ENCODE results near the gene XYLT2.
A peak's percentile ranks its signal among the peaks of the same experiment; 100 is the strongest.

The XYLT2 gene

DNA sequence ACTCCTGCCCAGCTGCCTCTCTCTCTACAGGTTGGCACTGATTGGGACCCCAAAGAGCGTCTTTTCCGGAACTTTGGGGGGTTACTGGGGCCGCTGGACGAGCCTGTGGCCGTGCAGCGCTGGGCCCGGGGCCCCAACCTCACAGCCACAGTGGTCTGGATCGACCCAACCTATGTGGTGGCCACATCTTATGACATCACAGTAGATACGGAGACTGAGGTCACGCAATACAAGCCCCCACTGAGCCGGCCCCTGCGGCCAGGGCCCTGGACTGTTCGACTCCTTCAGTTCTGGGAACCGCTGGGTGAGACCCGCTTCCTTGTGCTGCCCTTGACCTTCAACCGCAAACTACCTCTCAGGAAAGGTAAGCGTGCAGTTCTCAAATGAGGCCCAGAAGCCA is 12.3 kb downstream of the XYLT2 start:
- H3K27me3 ChIP-seq (ENCODE audit: control insufficient read depth, insufficient read depth, low read length), result no peaks in the 10 kb centered on the region
- no peak overlapping the region for H3K9ac ChIP-seq (ENCODE audit: low read depth, low read length)
- no peak overlapping the region for H3K4me3 ChIP-seq (ENCODE audit: low read depth, low read length)
- no peaks in the 10 kb centered on the region for H3K9me3 ChIP-seq (ENCODE audit: control insufficient read depth, insufficient read depth, low read length)
- no peak overlapping the region for H3K27ac ChIP-seq (ENCODE audit: low read depth, low read length)
- peaks cover 8% of the 10 kb centered on the region for H3K4me1 ChIP-seq (ENCODE audit: control insufficient read depth, insufficient read depth, low read length)
- H3K36me3 ChIP-seq (ENCODE audit: control insufficient read depth, insufficient read depth, low read length), result peaks cover 72% of the 10 kb centered on the region

DNA sequence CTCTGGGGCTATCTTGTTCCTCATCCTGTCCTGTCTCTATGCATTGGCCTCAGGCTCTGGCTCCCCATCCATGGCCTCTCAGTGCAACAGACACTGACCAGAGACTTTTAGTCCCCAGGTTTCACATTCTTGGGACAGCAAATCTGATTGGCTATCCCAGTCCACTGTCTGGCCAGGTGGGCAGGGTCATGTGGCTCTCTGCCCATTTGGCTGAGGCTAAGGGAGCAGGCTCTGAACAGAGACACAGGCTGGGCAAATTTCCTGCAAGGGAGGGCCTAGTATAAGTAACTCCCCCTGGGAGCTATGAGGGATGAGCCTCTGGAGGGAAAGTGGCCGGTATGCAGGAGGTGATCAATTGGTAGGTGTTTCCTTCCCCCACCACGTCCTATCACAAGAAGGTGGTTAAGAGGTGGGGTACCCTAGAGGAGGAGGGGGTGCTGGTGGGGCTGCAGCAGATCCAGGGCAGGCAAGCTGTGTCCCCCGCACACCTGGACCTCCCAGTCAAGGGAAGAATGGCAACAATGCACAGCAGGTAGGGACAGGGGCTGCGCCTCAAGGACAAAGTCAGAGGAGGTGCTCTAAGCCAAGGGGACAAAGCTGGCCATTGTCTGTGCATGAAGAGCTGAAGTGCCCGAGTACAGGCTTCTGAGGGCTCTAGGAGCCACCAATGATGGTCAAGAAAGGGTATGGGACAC is 13.2 kb downstream of the XYLT2 start:
- Histone ChIP-seq H3K27me3 (ENCODE audit: control insufficient read depth, insufficient read depth, low read length) (no peaks in the 10 kb centered on the region), H3K36me3 (ENCODE audit: control insufficient read depth, insufficient read depth, low read length) (peaks cover 67% of the 10 kb centered on the region), H3K4me3 (ENCODE audit: low read depth, low read length) (no peak overlapping the region), H3K27ac (ENCODE audit: low read depth, low read length) (no peak overlapping the region), H3K9ac (ENCODE audit: low read depth, low read length) (no peak overlapping the region), H3K4me1 (ENCODE audit: control insufficient read depth, insufficient read depth, low read length) (peaks cover 16% of the 10 kb centered on the region), H3K9me3 (ENCODE audit: control insufficient read depth, insufficient read depth, low read length) (no peaks in the 10 kb centered on the region)

DNA sequence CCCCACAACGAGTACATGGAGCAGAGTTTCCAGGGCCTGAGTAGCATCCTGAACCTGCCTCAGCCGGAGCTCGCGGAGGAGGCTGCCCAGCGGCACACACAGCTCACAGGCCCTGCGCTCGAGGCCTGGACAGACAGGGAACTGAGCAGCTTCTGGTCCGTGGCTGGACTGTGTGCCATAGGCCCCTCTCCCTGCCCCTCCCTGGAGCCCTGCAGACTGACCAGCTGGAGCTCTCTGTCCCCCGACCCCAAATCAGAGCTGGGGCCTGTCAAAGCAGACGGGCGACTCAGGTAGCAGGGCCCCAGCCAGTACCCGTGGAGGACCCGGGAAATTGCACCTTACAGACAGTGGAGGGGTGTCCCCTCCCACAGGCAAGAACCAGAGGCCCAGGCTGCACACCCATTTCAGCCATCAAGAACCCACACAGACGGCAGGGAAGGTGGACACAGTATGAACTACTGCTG is 14.1 kb downstream of the XYLT2 start:
- H3K4me3 ChIP-seq (ENCODE audit: low read depth, low read length), result no peak overlapping the region
- no peaks in the 10 kb centered on the region for H3K27me3 ChIP-seq (ENCODE audit: control insufficient read depth, insufficient read depth, low read length)
- H3K9me3 ChIP-seq (ENCODE audit: control insufficient read depth, insufficient read depth, low read length), result no peaks in the 10 kb centered on the region
- no peak overlapping the region for H3K27ac ChIP-seq (ENCODE audit: low read depth, low read length)
- H3K36me3 ChIP-seq (ENCODE audit: control insufficient read depth, insufficient read depth, low read length), result peaks cover 58% of the 10 kb centered on the region
- no peak overlapping the region for H3K9ac ChIP-seq (ENCODE audit: low read depth, low read length)
- peaks cover 25% of the 10 kb centered on the region for H3K4me1 ChIP-seq (ENCODE audit: control insufficient read depth, insufficient read depth, low read length)

DNA sequence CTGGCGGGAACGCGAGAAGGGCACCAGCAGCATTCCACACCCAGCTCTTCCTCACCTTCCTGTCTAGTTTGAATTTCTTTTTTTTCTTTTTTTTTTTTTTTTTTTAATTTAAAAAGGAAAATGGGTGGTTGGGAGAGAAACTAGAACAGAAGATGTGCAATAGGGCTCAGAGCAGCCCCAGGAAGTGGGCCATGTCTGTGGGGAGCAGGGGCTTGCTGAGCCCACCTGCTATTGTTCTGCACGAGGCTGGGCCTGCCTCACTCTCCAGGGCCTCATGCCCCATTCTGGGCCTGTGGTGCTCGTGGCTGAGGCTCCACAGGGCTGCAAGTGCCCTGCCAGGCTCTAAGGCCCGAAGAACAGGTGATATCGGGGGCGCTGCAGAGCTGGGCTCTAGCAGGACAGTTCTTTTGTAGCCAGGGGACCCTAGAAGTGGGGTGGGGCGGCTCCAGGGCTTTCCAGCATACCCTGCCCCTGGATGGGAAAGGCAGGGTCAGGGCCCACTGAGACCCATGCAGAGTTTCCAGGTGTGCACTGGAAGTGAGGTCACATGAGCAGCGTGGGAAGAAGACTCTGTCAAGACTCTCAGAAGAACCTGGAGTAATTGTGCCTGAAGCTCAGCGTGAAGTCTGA is 14.7 kb downstream of the XYLT2 start:
- Histone ChIP-seq H3K9me3 (ENCODE audit: control insufficient read depth, insufficient read depth, low read length) (no peaks in the 10 kb centered on the region), H3K4me1 (ENCODE audit: control insufficient read depth, insufficient read depth, low read length) (peaks cover 30% of the 10 kb centered on the region), H3K4me3 (ENCODE audit: low read depth, low read length) (no peak overlapping the region), H3K27ac (ENCODE audit: low read depth, low read length) (no peak overlapping the region), H3K27me3 (ENCODE audit: control insufficient read depth, insufficient read depth, low read length) (no peaks in the 10 kb centered on the region), H3K36me3 (ENCODE audit: control insufficient read depth, insufficient read depth, low read length) (peaks cover 52% of the 10 kb centered on the region), H3K9ac (ENCODE audit: low read depth, low read length) (no peak overlapping the region)

DNA sequence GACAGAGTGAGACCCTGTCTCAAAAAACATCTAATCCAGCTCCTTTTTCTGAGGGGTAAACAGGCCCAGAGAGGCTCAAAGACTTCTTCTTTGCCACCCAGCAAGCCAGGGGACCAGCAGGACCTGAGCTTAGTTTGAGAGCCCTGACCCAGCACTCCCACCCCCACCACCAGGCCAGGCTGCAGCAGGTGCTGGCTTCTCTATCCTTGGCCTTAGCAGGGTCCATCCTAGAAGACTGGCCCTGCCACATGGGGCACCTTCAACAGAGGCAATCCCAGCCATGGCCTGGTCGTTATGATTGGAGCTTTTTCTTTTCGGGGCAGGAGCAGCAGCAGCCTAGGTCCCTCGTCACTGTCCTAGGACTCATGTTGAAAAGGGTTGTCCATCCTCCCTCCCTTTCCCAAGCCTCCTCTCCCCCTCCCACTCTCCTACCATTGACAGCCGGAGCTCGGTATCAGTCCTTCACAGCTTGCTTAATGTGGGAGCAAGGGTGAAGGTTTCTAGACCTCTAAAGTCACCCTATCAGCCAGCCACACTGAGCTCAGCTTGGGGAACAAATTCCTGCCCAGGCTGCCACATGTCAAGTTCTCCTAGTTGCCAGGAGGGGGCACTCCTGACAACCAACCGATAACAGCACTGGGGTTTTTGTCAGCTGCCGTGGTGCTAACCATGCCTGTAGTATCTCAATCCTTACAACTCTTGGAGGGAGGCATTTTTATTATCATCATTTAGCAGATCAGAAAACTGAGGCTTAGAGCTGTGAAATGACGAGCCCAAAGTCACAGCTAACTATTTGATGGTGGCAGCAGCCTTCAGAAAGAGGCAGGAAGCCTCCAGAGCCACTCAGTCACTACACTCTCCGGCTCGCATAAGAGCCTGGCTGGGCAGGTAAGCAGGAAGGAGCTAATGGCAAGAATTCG is 15.9 kb downstream of the XYLT2 start:
- peaks cover 33% of the 10 kb centered on the region for H3K4me1 ChIP-seq (ENCODE audit: control insufficient read depth, insufficient read depth, low read length)
- no peak overlapping the region for H3K9ac ChIP-seq (ENCODE audit: low read depth, low read length)
- no peaks in the 10 kb centered on the region for H3K9me3 ChIP-seq (ENCODE audit: control insufficient read depth, insufficient read depth, low read length)
- H3K27me3 ChIP-seq (ENCODE audit: control insufficient read depth, insufficient read depth, low read length), result no peaks in the 10 kb centered on the region
- peak overlapping the region; percentile 40 for H3K27ac ChIP-seq (ENCODE audit: low read depth, low read length)
- peaks cover 52% of the 10 kb centered on the region for H3K36me3 ChIP-seq (ENCODE audit: control insufficient read depth, insufficient read depth, low read length)
- no peak overlapping the region for H3K4me3 ChIP-seq (ENCODE audit: low read depth, low read length)

DNA sequence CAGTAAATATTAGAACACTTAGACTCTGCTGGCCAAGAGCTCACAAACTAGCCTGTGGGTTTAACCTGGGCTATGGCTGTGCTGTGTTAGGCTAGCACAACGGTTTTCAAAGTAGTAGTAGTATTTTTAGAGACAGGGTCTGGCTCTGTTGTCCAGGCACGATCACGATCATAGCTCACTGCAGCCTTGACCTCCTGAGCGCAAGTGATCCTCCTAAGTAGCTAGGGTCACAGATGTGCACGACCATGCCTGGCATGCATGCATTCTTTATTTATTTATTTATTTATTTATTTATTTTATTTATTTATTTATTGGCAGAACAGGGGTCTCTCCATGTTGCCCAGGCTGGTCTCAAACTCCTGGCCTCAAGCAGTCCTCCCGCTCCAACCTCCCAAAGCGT is 16.7 kb downstream of the XYLT2 start:
- Histone ChIP-seq H3K27me3 (ENCODE audit: control insufficient read depth, insufficient read depth, low read length) (no peaks in the 10 kb centered on the region), H3K9me3 (ENCODE audit: control insufficient read depth, insufficient read depth, low read length) (no peaks in the 10 kb centered on the region), H3K4me1 (ENCODE audit: control insufficient read depth, insufficient read depth, low read length) (peaks cover 33% of the 10 kb centered on the region), H3K9ac (ENCODE audit: low read depth, low read length) (no peak overlapping the region), H3K36me3 (ENCODE audit: control insufficient read depth, insufficient read depth, low read length) (peaks cover 55% of the 10 kb centered on the region), H3K27ac (ENCODE audit: low read depth, low read length) (no peak overlapping the region), H3K4me3 (ENCODE audit: low read depth, low read length) (no peak overlapping the region)

DNA sequence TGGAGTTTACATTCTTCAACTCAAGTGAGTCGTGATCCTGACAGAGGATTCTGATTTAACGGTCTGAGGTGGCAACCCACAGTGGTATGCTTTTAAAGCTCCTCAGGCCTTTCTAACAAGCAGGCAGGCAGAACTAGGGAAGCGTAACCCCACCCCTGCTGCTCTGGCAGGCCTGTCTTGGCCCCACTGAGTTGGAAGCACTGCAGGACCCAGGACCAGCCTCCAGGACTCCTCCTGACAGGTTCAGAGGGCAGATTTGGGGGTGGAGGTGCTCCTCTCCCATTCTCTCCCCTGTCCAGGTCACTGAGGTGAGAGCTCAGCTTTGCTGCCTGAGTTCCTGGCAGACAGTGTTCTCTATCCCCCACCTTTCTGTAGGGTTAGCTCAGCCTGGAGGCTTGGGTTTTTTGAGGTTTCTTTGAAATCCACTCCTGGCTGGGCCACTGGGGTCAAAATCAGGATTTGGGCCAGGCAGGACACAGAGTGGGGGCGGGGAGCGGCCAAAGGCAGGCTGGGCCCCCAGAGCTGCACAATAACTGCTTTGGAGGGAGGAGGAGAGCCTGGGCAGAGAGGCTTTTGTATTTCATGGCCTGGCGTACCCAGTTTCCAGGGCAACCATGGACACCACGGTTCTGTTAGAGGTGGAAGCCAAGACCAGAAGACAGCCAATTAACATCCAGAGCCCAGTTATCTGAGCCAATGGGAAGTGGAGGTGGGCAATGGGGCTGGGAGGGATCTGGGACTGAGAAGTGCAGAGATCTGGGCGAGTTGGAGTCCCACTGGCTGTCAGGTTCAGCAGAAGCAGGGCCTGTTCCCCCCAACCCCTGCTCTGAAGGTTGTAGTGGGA is 17.5 kb downstream of the XYLT2 start:
- H3K27ac ChIP-seq (ENCODE audit: low read depth, low read length), result peak overlapping the region; percentile 77
- peaks cover 33% of the 10 kb centered on the region for H3K4me1 ChIP-seq (ENCODE audit: control insufficient read depth, insufficient read depth, low read length)
- no peak overlapping the region for H3K9ac ChIP-seq (ENCODE audit: low read depth, low read length)
- H3K27me3 ChIP-seq (ENCODE audit: control insufficient read depth, insufficient read depth, low read length), result no peaks in the 10 kb centered on the region
- H3K36me3 ChIP-seq (ENCODE audit: control insufficient read depth, insufficient read depth, low read length), result peaks cover 55% of the 10 kb centered on the region
- H3K9me3 ChIP-seq (ENCODE audit: control insufficient read depth, insufficient read depth, low read length), result no peaks in the 10 kb centered on the region
- 0 out of 2 replicates have a peak overlapping the region, but pooled peaks have one; percentile 5 for H3K4me3 ChIP-seq (ENCODE audit: low read depth, low read length)

DNA sequence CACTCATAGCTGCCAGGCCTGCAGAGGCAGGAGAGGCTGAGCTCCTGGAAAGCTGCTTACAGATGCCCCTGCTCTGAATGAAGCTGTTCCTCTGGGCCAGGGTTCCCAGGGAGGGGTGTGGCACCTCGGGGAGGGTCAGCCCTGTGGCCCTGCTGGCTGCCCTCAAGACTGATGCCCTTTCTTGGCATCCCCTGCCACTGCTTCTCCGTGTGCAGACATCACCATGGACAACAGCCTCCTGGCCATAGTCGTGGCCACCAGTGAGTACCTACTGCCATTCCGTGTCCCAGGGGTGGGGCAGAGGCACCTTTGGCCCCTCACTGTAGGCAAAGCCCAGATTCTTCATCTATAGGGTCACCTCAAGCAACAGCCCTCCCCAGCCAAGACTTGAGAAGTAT is 18.1 kb downstream of the XYLT2 start:
- no peak overlapping the region for H3K4me3 ChIP-seq (ENCODE audit: low read depth, low read length)
- H3K27me3 ChIP-seq (ENCODE audit: control insufficient read depth, insufficient read depth, low read length), result no peaks in the 10 kb centered on the region
- peaks cover 55% of the 10 kb centered on the region for H3K36me3 ChIP-seq (ENCODE audit: control insufficient read depth, insufficient read depth, low read length)

DNA sequence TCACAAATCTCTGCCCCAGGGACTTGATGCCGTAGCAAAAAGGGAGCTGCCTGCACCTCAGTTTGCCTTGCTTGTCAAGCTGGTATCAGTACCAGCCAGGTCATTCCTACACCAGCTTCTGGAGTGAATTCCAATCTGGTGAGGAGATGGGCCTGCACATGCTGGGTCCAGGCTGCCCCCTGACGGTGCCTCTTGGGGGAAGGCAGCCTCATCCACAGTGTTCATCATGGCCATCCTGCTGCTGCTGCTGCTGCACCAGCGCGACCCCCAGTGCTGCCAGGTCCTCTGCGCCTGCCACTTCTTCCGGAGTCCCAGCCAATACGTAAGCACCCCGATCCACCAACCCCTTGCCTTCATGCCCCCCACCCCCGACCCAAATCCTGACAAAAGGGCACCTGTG is 18.8 kb downstream of the XYLT2 start:
- Histone ChIP-seq H3K27ac (ENCODE audit: low read depth, low read length) (peak overlapping the region; percentile 60), H3K4me3 (ENCODE audit: low read depth, low read length) (no peak overlapping the region), H3K9ac (ENCODE audit: low read depth, low read length) (peak overlapping the region; percentile 23; the same call in 1 of the 2 replicates), H3K27me3 (ENCODE audit: control insufficient read depth, insufficient read depth, low read length) (no peaks in the 10 kb centered on the region), H3K36me3 (ENCODE audit: control insufficient read depth, insufficient read depth, low read length) (peaks cover 55% of the 10 kb centered on the region), H3K9me3 (ENCODE audit: control insufficient read depth, insufficient read depth, low read length) (no peaks in the 10 kb centered on the region), H3K4me1 (ENCODE audit: control insufficient read depth, insufficient read depth, low read length) (peaks cover 33% of the 10 kb centered on the region)

More for the DNA sequence above, 18.1 kb downstream of the XYLT2 start:
- peaks cover 33% of the 10 kb centered on the region for H3K4me1 ChIP-seq (ENCODE audit: control insufficient read depth, insufficient read depth, low read length)
- H3K27ac ChIP-seq (ENCODE audit: low read depth, low read length), result peak overlapping the region; percentile 60
- H3K9me3 ChIP-seq (ENCODE audit: control insufficient read depth, insufficient read depth, low read length), result no peaks in the 10 kb centered on the region
- H3K9ac ChIP-seq (ENCODE audit: low read depth, low read length), result no peak overlapping the region

DNA sequence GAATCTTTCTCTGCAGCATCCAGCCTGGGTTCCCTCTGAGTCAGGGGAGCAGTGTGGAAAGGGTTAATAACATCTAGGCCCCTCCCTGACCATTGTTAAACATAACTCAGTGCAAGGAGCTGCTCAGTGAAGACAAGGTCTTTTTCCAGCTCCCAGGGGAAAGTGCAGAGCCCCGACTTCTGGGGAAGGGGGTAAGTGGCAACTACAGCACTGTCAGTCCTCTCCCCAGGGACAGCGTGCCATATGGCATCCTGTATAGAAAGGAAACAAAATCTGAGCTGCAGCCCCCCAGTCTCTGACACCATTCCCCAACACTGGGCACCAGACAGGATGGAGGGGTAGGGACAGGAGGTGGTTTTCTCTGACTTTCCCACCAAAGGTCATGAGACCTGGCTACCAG is 19.2 kb downstream of the XYLT2 start:
- peak overlapping the region; percentile 60 for H3K27ac ChIP-seq (ENCODE audit: low read depth, low read length)
- peaks cover 33% of the 10 kb centered on the region for H3K4me1 ChIP-seq (ENCODE audit: control insufficient read depth, insufficient read depth, low read length)
- peaks cover 55% of the 10 kb centered on the region for H3K36me3 ChIP-seq (ENCODE audit: control insufficient read depth, insufficient read depth, low read length)
- H3K27me3 ChIP-seq (ENCODE audit: control insufficient read depth, insufficient read depth, low read length), result no peaks in the 10 kb centered on the region
- peak overlapping the region; percentile 21; the same call in 1 of the 2 replicates for H3K9ac ChIP-seq (ENCODE audit: low read depth, low read length)
- no peak overlapping the region for H3K4me3 ChIP-seq (ENCODE audit: low read depth, low read length)
- H3K9me3 ChIP-seq (ENCODE audit: control insufficient read depth, insufficient read depth, low read length), result no peaks in the 10 kb centered on the region

Measured in HUES48 (cell line).